Measurements from ENCODE around the gene JUND. TPM values are rescaled to one million over a fixed set of nuclear protein-coding genes. Genes with fewer than 3 reads are reported as not detected.
A peak's percentile ranks its signal among the peaks of the same experiment; 100 is the strongest.

Gene JUND
- total and polyA plus RNA-seq, 4 donors = 12.8 to 103 (median 41.8) TPM

- Histone ChIP-seq H3K27ac (ENCODE audit: low read depth in 1 of 2, low read length in 2 of 2) (no peak overlapping the region), H3K4me1 (ENCODE audit: control insufficient read depth in 4 of 4, insufficient read depth in 4 of 4, low read length in 3 of 4) (peaks cover 6 to 35% (median 20%) of the 10 kb centered on the region in 4 donors), H3K9ac (ENCODE audit: low read depth in 1 of 2, low read length in 2 of 2) (no peak overlapping the region), H3K4me3 (ENCODE audit: low read depth in 1 of 3, low read length in 3 of 3) (no peak overlapping the region), H3K36me3 (ENCODE audit: control insufficient read depth in 4 of 4, insufficient read depth in 3 of 4, low read depth in 1 of 4, low read length in 3 of 4) (peaks cover 0 to 3% (median under 1%) of the 10 kb centered on the region in 4 donors), H3K27me3 (ENCODE audit: control insufficient read depth in 4 of 4, insufficient read depth in 4 of 4, low read length in 3 of 4) (no peaks in the 10 kb centered on the region), H3K9me3 (ENCODE audit: control insufficient read depth in 4 of 4, low read length in 3 of 4) (no peaks in the 10 kb centered on the region)
- TF ChIP-seq TAF1 (conservative IDR thresholded peaks at IDR 0.05) (no peak), YY1 (IDR thresholded peaks at IDR 0.05) (no peak), GABPA (IDR thresholded peaks at IDR 0.05 in 1 of 2, conservative IDR thresholded peaks at IDR 0.05 in 1 of 2) (no peak)
- no peak for DNase-seq (ENCODE audit: low spot score)
- 93% methylated on average over 7 of the region's 7 CpGs for WGBS
Observed at GRCh38 chr19:18308948-18309325, 27.5 kb upstream of the JUND start.

DNA sequence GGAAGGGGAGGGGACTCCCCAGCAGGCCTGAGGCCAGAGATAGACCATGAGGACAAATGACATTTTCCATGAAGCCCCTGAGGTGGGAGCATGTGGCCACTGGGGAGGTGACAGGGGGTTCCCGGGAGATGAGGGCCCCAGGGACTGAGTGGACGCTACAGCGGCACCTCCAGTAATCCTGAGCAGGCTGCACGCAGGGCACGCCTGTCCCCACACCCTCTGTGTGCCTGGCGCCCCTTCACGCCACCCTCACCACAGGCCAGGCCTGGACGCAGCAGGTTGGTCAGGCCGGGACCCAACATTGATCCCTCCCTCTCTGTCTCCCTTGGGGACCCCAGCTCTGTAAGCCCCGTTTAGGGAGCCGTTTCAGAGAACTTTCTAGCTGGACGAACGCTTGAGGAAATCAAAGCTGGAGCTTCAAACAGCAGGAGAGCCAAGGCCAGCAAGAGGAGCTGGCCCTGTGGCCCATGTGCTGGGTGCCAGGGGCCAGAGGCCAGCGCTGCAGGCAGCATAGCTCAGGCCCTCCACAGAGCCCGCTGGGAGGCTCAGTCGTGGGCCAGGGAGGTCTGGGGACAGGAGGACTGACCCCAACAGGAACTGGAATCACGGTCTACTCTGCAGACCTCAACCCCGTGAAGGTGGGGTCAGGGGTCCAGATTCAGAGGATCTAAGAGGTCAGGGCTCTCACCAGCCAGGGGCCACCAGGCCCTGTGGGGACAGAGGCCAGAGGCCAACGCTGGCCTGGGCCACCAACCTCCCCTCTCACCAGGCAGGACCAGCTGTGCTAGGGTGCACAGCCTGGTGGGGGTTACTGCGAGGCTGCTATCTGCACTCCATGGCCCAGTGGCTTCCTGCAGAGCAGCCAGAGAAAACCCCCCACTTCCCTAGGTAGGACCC, 26.9 kb upstream of the JUND start:
- no peaks in the 10 kb centered on the region for H3K27me3 ChIP-seq (ENCODE audit: control insufficient read depth in 4 of 4, insufficient read depth in 4 of 4, low read length in 3 of 4)
- WGBS = 58% methylated on average over 20 of the region's 20 CpGs
- peak overlapping the region in 1 of 2 donors; percentile 2 for H3K9ac ChIP-seq (ENCODE audit: low read depth in 1 of 2, low read length in 2 of 2)
- H3K36me3 ChIP-seq (ENCODE audit: control insufficient read depth in 4 of 4, insufficient read depth in 3 of 4, low read depth in 1 of 4, low read length in 3 of 4) = peaks cover 0 to 3% (median under 1%) of the 10 kb centered on the region in 4 donors
- TF ChIP-seq HNF4A (conservative IDR thresholded peaks at IDR 0.05) = no peak
- TF ChIP-seq GABPA (IDR thresholded peaks at IDR 0.05 in 1 of 2, conservative IDR thresholded peaks at IDR 0.05 in 1 of 2) = no peak
- TF ChIP-seq EGR1 (IDR thresholded peaks at IDR 0.05; ENCODE audit: low read depth in 2 of 2) = no peak
- TF ChIP-seq REST (IDR thresholded peaks at IDR 0.05) = no peak
- no peak for TF ChIP-seq JUND (IDR thresholded peaks at IDR 0.05)
- TF ChIP-seq, protein P1, sequence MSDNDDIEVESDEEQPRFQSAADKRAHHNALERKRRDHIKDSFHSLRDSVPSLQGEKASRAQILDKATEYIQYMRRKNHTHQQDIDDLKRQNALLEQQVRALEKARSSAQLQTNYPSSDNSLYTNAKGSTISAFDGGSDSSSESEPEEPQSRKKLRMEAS (IDR thresholded peaks at IDR 0.05) = no peak
- TF ChIP-seq, protein P2, sequence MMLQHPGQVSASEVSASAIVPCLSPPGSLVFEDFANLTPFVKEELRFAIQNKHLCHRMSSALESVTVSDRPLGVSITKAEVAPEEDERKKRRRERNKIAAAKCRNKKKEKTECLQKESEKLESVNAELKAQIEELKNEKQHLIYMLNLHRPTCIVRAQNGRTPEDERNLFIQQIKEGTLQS (IDR thresholded peaks at IDR 0.05) = no peak
- no peak for TF ChIP-seq TAF1 (conservative IDR thresholded peaks at IDR 0.05)
- no peak for TF ChIP-seq RAD21 (IDR thresholded peaks at IDR 0.05)
- TF ChIP-seq NR2F2 (IDR thresholded peaks at IDR 0.05) = peak; percentile 39
- TF ChIP-seq SP1 (IDR thresholded peaks at IDR 0.05) = no peak
- no peak for TF ChIP-seq YY1 (IDR thresholded peaks at IDR 0.05)
- TF ChIP-seq FOXA2 (IDR thresholded peaks at IDR 0.05) = no peak
- TF ChIP-seq RXRA (IDR thresholded peaks at IDR 0.05) = peak in 1 of 2 donors; percentile 20
- H3K9me3 ChIP-seq (ENCODE audit: control insufficient read depth in 4 of 4, low read length in 3 of 4) = no peaks in the 10 kb centered on the region
- H3K4me3 ChIP-seq (ENCODE audit: low read depth in 1 of 3, low read length in 3 of 3) = no peak overlapping the region
- H3K4me1 ChIP-seq (ENCODE audit: control insufficient read depth in 4 of 4, insufficient read depth in 4 of 4, low read length in 3 of 4) = peaks cover 6 to 40% (median 22%) of the 10 kb centered on the region in 4 donors
- DNase-seq (ENCODE audit: low spot score) = no peak
- peak overlapping the region in 1 of 2 donors; percentile 29 for H3K27ac ChIP-seq (ENCODE audit: low read depth in 1 of 2, low read length in 2 of 2)
